B cell (primary cell): ENCODE results near the gene MARS1. TPM values are rescaled to one million over a fixed set of nuclear protein-coding genes. Genes with fewer than 3 reads are reported as not detected.
A peak's percentile ranks its signal among the peaks of the same experiment; 100 is the strongest.

ENCODE experiments used
- ATAC-seq: fragments of 200-7000 bp; cut with Tn5 transposase; one replicate; pipeline ENCODE4 v1.10.0; 2021; ENCODE audit warnings: low read depth, mild to moderate bottlenecking, moderate number of reproducible peaks, moderate library complexity
- CTCF ChIA-PET: fragments of 350-600 bp; sonication (Branson Sonifier 250); formaldehyde crosslinking; loops from one replicate; lab custom pipeline; 2021; ENCODE audit warnings: antibody characterized with exemption, inconsistent platforms; lab: Charles Lee
- POLR2A ChIA-PET: fragments of 350-600 bp; sonication (Branson Sonifier 250); formaldehyde crosslinking; loops from one replicate; lab custom pipeline; 2021; ENCODE audit warnings: antibody characterized with exemption; lab: Charles Lee
- DNase-seq: peaks from one replicate; pipeline ENCODE4 v3.0.0; 2013
- H2AFZ ChIP-seq: 2 replicates; pipeline ENCODE4 v1.6.1; 2012; ENCODE audit warnings: mild to moderate bottlenecking, low read depth, low read length; ENCODE audit not compliant: insufficient read depth, poor library complexity, severe bottlenecking
- H3K27ac ChIP-seq, 2 donors: 1 replicate in 1 of 2; 2 replicates in 1 of 2; pipeline ENCODE4 v1.5.1; 2012 to 2013; ENCODE audit warnings: low read length in 2 of 2, mild to moderate bottlenecking in 2 of 2, moderate library complexity in 1 of 2
- H3K27me3 ChIP-seq, 4 experiments: fragments of 200-600 bp in 1 of 4; sonication (generic) in 1 of 4; replicated peaks in 1 of 4; 1 replicate in 2 of 4; 2 replicates in 2 of 4; pipeline versions ENCODE4 v1.6.1 to v1.7.0; 2013 to 2016; ENCODE audit warnings: low read length in 3 of 4, mild to moderate bottlenecking in 2 of 4, mixed read lengths in 1 of 4, moderate library complexity in 1 of 4; ENCODE audit not compliant: insufficient read depth in 4 of 4, control insufficient read depth in 3 of 4; ENCODE audit errors: control extremely low read depth in 1 of 4
- H3K36me3 ChIP-seq, 2 experiments: replicated peaks in 1 of 2; 1 replicate in 1 of 2; 2 replicates in 1 of 2; pipeline versions ENCODE4 v1.6.1 to v1.7.1; 2013; ENCODE audit warnings: low read length in 1 of 2; ENCODE audit not compliant: insufficient read depth in 2 of 2, control insufficient read depth in 1 of 2; ENCODE audit errors: control extremely low read depth in 1 of 2, extremely low read depth in 1 of 2
- H3K4me1 ChIP-seq, 2 donors: fragments of 200-600 bp in 1 of 2; sonication (generic) in 1 of 2; 1 replicate in 1 of 2; 2 replicates in 1 of 2; pipeline versions ENCODE4 v1.5.1 to v1.6.1; 2013 to 2017; ENCODE audit warnings: low read length in 2 of 2; ENCODE audit not compliant: control insufficient read depth in 2 of 2, insufficient read depth in 2 of 2
- H3K4me2 ChIP-seq: replicated peaks from 2 replicates; pipeline ENCODE3; 2012; ENCODE audit warnings: mild to moderate bottlenecking, low read depth, low read length; ENCODE audit not compliant: poor library complexity, severe bottlenecking
- H3K4me3 ChIP-seq, 5 experiments: fragments of 200-600 bp in 1 of 5; sonication (generic) in 1 of 5; 1 replicate in 3 of 5; 2 replicates in 2 of 5; pipeline versions ENCODE4 v1.5.1 to v1.7.0; 2011 to 2016; ENCODE audit warnings: low read length in 4 of 5, mild to moderate bottlenecking in 4 of 5, low read depth in 2 of 5, control low read depth in 1 of 5, moderate library complexity in 1 of 5; ENCODE audit not compliant: insufficient read depth in 1 of 5; ENCODE audit errors: control extremely low read depth in 1 of 5, extremely low read depth in 1 of 5
- H3K79me2 ChIP-seq: fragments of 200-600 bp; sonication (generic); one replicate; pipeline ENCODE4 v1.6.0; 2016; ENCODE audit warnings: low read length; ENCODE audit not compliant: control insufficient read depth, insufficient read depth
- H3K9ac ChIP-seq: fragments of 200-600 bp; sonication (generic); 2 replicates; pipeline ENCODE4 v1.6.1; 2017; ENCODE audit warnings: mild to moderate bottlenecking, low read length, moderate library complexity
- H3K9me3 ChIP-seq, 3 donors: one replicate each; pipeline versions ENCODE4 v1.6.1 to v1.7.1; 2013; ENCODE audit warnings: low read length in 2 of 3; ENCODE audit not compliant: control insufficient read depth in 2 of 3, insufficient read depth in 1 of 3; ENCODE audit errors: control extremely low read depth in 1 of 3
- H4K20me1 ChIP-seq: 2 replicates; pipeline ENCODE4 v1.6.0; 2012; ENCODE audit warnings: mild to moderate bottlenecking, low read length; ENCODE audit not compliant: insufficient read depth, control insufficient read depth, poor library complexity, severe bottlenecking
- H3K27ac Mint-ChIP-seq: one replicate; pipeline ENCODE4 v1.8.0; 2021; ENCODE audit warnings: mixed read lengths
- H3K27me3 Mint-ChIP-seq: one replicate; pipeline ENCODE4 v1.8.0; 2021; ENCODE audit warnings: mixed read lengths
- H3K4me1 Mint-ChIP-seq: one replicate; pipeline ENCODE4 v1.8.0; 2021; ENCODE audit warnings: mixed read lengths
- H3K4me3 Mint-ChIP-seq: one replicate; pipeline ENCODE4 v1.8.0; 2021; ENCODE audit warnings: mixed read lengths
- H3K9me3 Mint-ChIP-seq: one replicate; pipeline ENCODE4 v1.8.0; 2022; ENCODE audit warnings: mixed read lengths; ENCODE audit not compliant: insufficient read depth
- EZH2 ChIP-seq: IDR thresholded peaks from 2 replicates; pipeline ENCODE4 v1.6.1; 2012; ENCODE audit warnings: borderline replicate concordance, low read depth, mild to moderate bottlenecking, moderate library complexity, low read length; ENCODE audit not compliant: insufficient read depth, poor library complexity, severe bottlenecking
- WGBS: methylation state at CpG from one replicate; pipeline ENCODE4 v1.1.5; 2013; ENCODE audit warnings: missing lambda C conversion rate; ENCODE audit not compliant: insufficient coverage; 5-methylcytosine and 5-hydroxymethylcytosine counted together
- intact Hi-C: fragments of 100-400 bp; cut with micrococcal nuclease; formaldehyde crosslinking; loops from one replicate; pipeline ENCODE4 v1.10.0; 2022
- polyA plus RNA-seq: library from polyadenylated mRNA; depleted of rRNA; stranded (reverse); fragments of >200 nt; gene quantifications from 2 replicates; pipeline ENCODE4 v1.2.3, GENCODE V29; 2012
- total RNA-seq, 2 donors: library from RNA; stranded (reverse); fragments of 120-200 nt in 1 of 2; gene quantifications; 1 replicate in 1 of 2; 2 replicates in 1 of 2; pipeline versions ENCODE4 v1.2.3 to v1.2.4, GENCODE V29; 2013 to 2022
- TF ChIP-seq, protein P1 (sequence below): fragments of 200-600 bp; IDR thresholded peaks from one replicate; pipeline ENCODE4 v1.8.0; 2022; ENCODE audit warnings: antibody characterized with exemption, mild to moderate bottlenecking

MARS1 gene
- total and polyA plus RNA-seq, 2 donors (not counting 1 experiment from before 2014, with no cell fraction given), result 158 to 193 TPM

DNA sequence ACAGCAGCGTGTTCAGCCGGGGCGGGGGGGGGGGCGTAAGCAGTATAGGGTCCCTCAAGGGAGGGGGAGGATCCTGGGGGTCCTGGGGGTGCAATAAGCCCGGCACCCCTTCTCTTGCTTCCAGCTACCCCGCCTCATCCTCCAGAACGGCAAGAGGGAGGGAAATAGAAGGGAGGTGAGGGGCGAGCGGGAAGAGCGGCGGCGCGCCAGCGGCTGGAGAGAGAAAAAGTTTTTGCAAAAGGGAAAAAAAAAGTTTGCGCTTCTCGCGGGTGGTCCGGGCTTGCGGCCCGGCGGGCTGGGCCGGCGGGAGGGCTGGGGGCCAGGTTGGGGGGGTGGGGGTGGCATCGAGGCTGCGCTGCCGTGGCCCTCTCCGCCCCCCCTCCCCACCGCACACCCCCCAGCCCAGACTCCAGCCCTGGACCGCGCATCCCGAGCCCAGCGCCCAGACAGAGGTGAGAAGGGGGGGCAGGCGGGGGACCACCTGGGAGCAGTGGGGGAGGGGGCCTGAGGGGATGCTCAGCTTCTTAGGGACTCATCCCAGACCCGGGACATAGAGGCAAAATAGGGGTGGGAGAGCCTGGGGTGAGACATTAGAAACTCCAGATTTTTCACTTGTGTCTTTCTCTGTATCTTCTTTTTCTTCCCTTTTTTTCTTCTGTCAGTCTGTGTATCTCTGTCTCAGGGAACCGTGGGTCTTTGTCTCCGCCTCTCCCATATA is 28.0 kb upstream of the MARS1 start, which contains the start of gene GLI1:
Gene GLI1 (plus strand): TSS at position 36 of the 718 bp plus-strand sequence. CDS start 3,907 bp downstream, outside the sequence.
- Histone ChIP-seq H3K4me3 (peak within 1 kb of the TSS; percentile 58 to 93 (median 89)), H2AFZ (peak within 1 kb of the TSS; percentile 78), H3K4me1 (peaks cover 30 to 58% of the 10 kb centered on the region in 2 donors), H3K9ac (peak within 1 kb of the TSS; percentile 81), H3K9me3 (no peaks in the 10 kb centered on the region), H3K79me2 (peaks cover 6% of the 10 kb centered on the region), H3K27ac (peak within 1 kb of the TSS; percentile 88 to 92), H3K36me3 (no peaks in the 10 kb centered on the region), H3K27me3 (no peaks in the 10 kb centered on the region), H4K20me1 (no peaks in the 10 kb centered on the region), H3K4me2 (peak within 1 kb of the TSS; percentile 94)
- H3K27ac Mint-ChIP-seq, result peak within 1 kb of the TSS; percentile 95
- ATAC-seq, result no peak
- ChIA-PET POLR2A (interaction anchor here (0.6 to 3.9 kb wide), 7 partner anchors 19 to 774 kb away, joined by 3 to 39 read pairs (median 4); partner anchors contain the start of genes ARHGAP9 and DDIT3), CTCF (interaction anchor here (0.6 to 7.6 kb wide), 19 partner anchors 10 to 217 kb away, joined by 3 to 166 read pairs (median 5); partner anchors contain the start of genes ARHGAP9, DDIT3 and MARS1)
- no peaks in the 10 kb centered on the region for H3K27me3 Mint-ChIP-seq
- H3K4me3 Mint-ChIP-seq, result peak within 1 kb of the TSS; percentile 98
- no peak for DNase-seq
- H3K9me3 Mint-ChIP-seq, result no peaks in the 10 kb centered on the region
- peaks cover 53% of the 10 kb centered on the region for H3K4me1 Mint-ChIP-seq
- intact Hi-C loops, result loop anchor here (1.0 to 10.0 kb wide), 7 partner anchors 29 to 348 kb away; partner anchors contain the start of genes CDK4, DDIT3, MARCHF9 and R3HDM2
- no peak for TF ChIP-seq EZH2
- TF ChIP-seq, protein P1, sequence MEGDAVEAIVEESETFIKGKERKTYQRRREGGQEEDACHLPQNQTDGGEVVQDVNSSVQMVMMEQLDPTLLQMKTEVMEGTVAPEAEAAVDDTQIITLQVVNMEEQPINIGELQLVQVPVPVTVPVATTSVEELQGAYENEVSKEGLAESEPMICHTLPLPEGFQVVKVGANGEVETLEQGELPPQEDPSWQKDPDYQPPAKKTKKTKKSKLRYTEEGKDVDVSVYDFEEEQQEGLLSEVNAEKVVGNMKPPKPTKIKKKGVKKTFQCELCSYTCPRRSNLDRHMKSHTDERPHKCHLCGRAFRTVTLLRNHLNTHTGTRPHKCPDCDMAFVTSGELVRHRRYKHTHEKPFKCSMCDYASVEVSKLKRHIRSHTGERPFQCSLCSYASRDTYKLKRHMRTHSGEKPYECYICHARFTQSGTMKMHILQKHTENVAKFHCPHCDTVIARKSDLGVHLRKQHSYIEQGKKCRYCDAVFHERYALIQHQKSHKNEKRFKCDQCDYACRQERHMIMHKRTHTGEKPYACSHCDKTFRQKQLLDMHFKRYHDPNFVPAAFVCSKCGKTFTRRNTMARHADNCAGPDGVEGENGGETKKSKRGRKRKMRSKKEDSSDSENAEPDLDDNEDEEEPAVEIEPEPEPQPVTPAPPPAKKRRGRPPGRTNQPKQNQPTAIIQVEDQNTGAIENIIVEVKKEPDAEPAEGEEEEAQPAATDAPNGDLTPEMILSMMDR, result no peak
- 3% methylated on average over 8 of the region's 36 CpGs for WGBS
